Eye (tissue), 1 donor: ENCODE data around the gene MRPS34.
"Not testable (repeated sequence)": the region's sequence is repeated elsewhere in the genome, so short reads cannot be mapped to it uniquely, and the experiment has no call there.

Experiments
- DNase-seq: peaks from one replicate; pipeline ENCODE4 v3.0.0-alpha.2; 2015

The MRPS34 gene

DNA sequence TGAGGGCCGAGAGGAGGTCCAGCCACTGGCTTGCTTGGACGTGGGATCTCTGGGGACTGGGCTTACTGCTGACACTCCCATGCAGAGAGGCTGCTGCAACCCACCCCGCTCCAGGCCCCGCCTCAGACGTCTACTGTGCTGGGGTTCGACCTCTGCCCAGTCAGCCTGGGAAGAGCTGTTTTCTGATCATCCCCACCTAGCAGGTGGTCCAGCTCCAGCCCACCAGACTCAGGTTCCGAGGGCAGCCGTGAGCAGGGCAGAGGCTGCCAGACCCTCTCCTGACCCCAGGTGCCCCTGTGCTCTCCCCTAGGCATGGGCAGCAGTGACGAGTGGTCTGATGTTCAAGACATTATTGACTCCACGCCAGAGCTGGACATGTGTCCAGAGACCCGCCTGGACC, 25.0 kb downstream of the MRPS34 start:
- DNase-seq = no peak

DNA sequence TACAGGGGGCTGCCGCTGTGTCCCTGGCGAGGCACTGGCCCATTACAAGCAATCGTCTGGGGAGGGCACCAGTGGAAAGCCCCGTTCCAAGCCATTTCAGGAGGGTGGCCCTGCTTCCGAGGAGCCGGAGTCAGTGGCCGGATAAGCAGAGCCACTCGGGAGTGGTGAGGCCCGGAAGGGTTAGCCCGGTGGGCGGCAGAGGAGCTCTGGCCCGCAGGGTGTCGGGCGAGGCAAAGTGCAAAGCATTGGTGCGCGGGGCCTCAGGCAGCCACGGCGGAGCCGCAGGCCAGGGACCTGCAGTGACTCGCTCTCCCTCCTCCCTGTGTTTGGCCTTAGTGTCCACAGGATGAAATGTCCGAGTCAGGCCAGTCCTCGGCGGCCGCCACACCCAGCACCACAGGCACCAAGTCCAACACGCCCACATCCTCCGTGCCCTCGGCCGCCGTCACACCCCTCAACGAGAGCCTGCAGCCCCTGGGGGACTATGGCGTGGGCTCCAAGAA, 26.2 kb downstream of the MRPS34 start:
- DNase-seq = no peak

DNA sequence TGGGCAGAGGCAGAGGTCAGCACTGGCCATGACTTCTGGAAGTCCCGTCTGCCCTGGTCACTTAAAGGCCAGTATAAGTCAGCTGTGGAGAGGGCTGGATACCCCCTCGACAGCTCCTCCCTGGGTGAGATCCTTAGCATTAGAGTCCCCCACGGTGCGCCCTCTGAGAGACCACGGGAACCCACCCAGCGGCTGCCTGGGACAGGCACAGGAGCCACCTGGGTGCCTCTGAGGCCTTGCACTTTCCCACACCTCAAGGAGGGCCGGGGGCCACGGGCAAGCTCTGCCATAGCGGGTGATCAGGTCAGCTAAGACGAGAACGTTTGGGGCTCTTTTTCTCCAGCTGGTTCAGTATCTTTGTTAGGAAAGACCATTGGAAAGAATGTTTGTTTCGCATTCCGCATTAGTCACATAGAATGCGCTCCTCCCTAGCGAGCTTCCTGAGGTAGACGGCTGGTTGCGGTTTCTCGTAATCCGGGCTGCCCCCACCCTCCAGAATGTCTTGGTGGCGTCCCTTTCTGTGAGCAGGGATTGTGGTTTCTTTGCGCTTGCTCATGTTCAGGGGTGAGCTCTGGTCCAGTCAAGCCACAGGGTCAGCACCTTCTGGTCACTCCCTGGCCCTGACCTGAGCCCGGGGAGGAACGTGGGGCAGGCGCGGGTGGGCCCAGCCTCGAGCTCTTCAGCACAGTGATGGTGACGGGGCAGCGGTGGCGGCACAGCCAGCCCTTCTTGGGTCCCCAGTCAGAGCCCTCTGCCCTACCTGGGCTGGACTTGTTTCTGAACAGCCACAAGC, 26.8 kb downstream of the MRPS34 start:
- DNase-seq = no peak

DNA sequence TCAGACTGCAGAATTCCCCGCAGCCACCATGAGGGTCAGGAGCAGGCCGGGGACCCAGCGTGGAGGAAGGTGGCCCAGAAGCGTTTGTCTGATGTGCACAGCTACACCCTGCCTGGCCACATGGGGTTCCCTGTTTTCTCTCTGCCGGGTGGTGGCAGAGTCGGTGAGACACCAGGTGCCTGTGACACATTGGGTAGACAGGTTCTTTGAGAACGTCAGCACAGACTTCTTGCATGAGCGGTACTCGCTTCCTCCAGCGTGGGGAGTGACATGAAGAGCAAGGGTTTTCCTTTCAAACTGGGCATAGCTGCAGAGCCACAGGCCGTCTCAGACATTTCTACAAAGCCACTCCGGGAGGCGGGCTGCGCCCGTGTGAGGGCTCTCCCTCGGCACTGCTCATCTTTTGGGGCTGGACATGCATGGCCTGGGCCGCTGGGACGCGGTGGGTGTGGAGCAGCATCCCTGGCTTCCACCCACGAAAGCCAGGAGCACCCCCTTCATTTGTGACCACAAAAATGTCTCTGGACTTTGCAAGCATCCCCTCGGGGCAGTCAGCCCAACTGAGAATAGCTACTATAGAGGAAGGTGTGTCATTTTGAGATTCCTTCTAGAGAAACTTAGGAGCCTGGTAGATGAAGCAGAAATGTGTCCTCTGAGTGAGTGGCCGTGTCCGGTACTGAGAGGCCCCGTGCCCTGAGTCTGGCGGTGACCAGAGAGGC, 27.6 kb downstream of the MRPS34 start:
- no peak for DNase-seq

DNA sequence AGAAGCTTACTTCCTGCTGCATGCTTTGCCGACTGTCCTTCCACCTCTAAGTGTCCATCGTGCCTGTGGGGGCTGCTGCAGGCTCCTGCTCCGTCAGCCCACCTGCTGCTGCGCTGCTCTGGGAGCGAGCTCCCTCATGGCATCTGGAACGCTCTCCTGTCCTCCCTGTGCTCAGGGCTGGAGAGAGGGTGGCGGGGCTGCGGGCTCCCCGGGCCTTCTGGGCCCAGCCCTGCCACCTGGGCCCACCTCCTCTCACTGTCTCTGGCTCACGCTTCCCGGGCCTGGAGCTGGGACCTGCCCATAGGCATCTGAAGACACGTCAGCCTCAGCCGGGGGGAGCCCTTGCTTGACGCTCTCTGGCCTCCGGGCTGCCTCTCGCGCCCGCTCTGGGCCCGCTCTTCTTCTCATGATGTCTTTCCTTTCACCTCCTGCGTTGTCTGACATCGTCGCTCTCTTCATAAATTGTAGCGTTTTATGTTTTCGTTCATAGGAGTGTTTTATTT, 28.5 kb downstream of the MRPS34 start:
- DNase-seq = no peak

DNA sequence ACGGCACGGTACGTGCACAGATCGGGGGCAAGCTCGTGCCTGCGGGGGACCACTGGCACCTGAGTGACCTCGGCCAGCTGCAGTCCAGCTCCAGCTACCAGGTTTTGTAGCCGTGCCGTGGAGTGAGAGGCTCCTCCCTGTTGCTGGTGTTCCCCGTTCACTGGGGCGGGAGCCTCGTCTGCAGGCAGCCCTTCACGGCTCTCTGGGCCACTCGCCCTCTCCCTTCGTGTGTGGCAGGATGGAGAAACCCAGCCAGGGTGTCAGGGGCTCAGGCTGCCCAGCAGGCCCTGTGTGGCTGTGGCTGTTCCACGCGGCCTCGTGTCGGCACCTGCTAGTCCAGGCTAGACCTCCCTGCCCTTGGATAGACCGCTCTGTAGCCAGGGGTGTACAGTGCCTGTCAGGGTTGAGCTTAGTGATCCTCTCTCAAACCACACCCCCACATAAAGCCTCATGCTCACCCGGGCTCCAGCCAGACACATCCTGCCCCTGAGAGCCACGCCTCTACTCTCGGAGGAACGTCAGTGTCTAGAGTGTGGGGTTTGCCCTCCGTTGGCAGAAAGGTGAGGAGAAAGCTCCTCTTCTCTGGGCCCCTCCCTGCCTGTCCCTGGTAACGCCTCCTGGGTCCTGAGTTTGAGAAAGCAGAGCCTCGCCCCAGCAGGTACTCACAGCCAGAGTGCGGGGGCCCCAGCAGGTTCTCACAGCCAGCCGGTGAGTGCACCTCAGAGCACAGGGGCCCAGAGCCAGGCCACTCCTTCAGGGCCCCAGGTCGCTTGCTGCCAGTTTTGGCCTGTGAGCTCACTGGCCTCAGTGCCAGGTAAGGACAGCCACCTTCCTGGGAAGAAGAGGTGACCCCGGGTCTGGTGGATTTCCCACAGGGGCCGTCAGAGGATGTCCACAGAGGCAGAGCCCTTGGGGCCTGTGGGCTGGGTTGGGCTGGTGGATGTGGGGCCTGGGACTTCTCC, 29.3 kb downstream of the MRPS34 start:
- DNase-seq = no peak

DNA sequence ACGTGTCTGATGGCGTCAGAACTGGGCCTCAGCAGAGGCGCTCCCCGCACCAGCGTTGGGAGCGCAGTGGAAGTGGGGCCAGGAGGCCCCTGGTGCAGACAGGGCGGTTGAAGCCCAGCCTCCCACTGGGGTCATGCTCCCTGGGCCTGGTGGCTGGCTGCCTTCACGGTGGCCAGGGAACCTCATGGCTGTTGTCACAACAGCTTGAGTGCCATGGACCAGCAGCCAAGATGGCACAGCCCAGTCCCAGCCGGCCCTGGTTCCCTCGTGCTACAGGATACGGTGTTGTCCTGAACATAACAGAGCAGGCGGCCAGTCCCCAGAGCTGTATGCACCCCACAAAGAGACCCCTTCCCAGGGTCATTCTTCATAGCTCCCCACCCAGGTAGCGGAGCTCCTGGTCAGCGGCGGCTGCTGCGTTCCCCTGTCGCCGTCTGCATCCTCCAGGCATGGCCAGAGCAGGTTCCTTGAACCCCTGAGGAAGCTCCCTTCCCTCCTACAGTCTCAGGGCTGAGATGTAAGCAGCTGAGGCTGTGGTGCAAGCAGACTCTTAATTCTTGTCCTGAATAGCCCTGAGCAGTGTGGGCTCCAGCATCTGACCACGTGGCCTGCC, 31.3 kb downstream of the MRPS34 start:
- DNase-seq = no peak

DNA sequence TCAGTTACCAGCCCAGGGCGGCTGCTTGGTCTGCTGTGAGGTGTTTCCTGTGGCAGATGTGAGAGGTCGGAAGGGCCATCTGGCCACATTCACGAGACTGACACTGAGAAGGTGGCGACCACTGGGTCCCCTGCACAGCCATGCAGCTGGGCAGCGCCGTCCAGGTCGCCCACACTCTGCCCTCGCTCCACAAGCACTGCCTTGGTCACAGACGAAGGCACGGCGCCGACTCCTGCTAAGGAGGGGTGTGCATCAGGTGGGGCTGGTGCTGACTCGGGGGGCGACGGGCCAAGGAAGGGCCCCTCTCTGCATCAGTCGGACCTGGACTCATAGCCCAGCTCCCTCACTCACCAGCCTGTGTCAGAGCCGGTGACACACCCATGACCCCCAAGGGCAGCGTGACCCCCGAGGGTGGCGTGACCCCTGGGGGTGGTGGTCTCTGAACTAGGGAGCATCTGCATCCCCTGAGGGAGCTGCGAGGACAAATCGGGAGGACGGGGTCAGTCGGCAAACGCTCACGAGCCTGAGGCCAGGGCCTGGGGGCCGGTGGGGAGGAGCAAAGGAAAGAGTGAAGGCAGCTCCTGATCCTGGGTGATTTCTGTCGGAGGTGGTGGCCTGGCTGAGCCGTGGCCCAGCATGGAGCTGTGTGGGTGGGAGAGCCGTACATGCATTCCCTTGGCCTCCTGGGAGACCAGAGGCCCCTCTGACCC, 32.0 kb downstream of the MRPS34 start:
- no peak for DNase-seq

DNA sequence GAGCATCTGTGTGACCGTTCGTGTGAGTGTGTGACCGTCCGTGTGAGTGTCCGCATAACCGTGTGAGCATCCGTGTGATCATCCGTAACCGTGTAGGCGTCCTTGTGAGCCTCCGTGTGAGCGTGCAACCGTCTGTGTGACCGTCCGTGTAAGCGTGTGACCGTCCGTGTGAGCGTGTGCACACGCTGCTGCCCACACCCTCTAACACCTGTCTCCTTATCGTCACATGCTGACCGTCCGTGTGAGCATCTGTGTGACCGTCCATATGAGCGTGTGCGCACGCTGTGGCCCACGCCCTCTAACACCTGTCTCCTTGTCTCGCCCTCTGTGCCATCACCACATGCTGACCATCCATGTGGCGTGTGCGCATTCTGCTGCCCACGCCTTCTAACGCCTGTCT, 32.7 kb downstream of the MRPS34 start:
- no peak for DNase-seq

DNA sequence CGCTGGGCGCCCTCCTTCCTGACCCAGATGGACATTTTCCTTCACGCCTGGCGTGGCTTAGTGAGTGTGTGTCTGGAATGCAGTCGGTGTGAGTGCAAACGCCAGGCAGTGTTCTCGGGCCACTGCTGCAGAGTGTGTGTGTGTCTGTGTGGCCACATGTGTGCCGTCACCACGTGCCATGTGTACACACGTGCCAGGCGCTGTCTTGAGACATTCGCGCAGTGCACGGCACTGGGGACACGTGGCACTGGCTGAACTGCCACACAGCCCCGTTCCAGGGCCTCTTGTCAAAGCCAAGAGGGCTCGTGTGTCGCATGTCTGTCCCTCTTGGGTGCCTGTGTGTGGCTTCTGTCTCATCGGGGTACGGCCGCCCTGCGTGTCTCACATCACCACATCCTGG, 38.1 kb downstream of the MRPS34 start:
- DNase-seq = no peak

DNA sequence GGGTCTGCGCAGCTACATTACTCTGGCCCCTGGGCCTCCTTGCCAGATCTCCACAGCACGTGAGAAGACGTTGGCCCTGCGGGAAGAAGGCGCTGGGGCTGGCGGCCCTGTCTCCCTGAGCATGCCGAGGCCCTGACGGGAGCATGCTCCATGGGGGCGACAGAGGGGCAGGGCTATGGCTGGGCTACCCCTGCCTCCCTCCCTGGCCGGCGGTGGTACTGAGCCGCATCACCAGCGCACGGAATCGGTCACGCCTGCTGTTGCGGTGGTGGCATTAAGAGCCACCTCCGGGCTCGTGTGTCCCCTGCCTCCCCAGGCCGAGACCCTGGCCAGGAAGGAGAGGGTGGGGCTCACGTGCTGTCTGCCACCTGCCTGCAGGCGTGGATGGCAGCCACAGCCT, 38.8 kb downstream of the MRPS34 start:
- DNase-seq = no peak

DNA sequence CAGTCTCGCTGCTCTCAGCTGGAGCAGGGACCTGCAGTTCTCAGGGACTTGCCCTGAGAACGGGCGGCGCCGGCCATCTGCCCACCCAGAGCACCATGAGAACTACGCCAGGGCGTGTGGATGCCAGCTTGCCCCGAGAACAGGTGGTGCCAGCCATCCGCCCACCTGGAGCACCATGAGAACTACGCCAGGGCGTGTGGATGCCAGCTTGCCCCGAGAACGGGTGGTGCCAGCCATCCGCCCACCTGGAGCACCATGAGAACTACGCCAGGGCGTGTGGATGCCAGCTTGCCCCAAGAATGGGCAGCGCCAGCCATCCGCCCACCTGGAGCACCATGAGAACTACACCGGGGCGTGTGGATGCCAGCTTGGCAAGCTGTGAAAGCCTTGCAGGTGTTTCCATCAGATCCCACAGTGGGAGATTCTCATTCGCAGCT, 40.4 kb downstream of the MRPS34 start:
- DNase-seq = not testable (repeated sequence)

DNA sequence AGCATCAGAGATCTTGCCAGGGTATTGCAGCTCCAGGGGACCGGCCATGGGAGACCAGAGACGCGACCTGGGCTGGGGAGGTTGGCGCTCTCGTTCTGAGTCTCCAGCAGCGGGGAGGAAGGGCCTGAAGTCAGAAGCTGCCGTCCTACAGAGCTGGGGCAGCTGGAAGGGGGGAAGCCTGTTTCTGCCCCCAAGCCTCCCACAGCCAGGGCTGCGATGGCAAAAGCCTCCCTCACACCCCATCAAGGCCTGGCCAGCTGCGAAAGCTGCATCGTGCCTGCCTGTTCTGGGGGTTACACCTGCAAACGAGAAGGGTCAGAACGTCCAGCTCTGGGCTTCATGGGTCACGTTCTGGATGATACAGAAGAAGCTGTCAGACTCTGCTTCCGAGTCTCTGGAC, 40.9 kb downstream of the MRPS34 start:
- DNase-seq = no peak

DNA sequence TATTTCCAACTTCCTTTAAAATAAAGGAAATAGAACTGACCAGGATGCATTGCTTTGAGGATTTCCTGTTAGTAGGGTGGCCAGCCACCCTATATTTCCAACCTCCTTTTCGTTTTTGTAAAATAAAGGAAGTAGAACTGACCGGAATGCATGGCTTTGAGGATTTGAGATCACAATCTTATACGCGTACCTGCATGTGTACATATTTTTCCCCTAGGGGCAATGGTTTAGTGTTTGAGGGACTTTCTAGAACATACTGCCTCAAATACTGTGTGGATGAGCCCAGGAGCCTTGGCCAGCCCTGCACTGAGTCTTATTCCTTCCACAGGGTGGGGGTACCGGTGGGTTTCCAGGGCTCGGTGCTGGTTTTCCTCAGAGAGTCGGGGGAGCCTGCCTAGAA, 41.3 kb downstream of the MRPS34 start:
- no peak for DNase-seq

DNA sequence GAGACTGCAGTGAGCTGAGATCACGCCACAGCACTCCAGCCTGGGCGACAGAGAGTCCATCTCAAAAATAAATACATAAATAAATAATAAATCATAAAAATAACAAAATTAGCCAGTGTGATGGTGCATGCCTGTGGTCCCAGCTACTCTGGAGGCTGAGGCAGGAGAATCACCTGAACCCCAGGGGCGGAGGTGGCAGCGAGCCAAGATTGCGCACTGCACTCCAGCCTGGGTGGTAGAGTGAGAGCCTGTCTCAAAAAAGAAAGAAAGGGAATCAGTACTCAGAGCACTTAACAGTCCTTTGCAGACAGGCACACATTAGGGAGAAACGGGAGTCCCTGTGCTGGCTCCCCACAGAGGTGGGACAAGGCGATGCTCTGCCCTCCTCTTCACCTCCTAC, 41.9 kb downstream of the MRPS34 start:
- no peak for DNase-seq

DNA sequence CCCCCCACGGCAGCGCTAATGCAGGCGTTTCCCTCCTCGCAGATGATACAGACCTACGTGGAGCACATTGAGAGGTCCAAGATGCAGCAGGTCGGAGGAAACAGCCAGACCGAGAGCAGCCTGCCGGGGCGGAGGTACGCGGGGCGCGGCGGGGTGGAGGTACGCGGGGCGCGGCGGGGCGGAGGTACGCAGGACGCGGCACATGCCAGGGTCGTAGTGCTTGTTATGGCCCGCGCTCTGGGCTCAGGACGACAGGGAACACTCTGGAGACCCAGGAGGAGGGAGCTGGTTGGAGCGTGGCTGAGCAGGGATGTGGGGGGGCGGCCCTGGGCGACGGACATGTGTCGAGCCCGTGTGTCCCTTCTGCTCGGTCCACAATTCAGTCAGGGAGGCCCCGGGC, 43.5 kb downstream of the MRPS34 start:
- no peak for DNase-seq

DNA sequence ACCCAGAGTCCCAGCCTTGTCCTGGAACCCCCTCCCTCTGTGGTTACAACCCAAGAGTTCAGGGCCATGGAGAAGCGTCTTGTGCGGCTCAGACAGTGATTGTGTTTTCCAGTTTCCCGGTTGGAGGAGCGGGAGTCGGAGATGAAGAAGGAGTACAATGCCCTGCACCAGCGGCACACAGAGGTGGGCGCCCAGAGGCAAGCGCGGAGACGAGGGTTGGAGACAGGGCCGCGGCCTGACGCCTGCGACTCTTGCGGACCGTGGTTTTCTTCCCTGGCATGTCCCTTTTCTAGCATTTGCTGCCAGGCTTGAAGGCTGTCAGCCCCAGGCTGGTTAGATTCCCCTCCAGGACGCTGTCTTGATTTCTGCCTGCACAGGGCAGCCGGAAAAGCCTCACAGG, 43.9 kb downstream of the MRPS34 start:
- no peak for DNase-seq

DNA sequence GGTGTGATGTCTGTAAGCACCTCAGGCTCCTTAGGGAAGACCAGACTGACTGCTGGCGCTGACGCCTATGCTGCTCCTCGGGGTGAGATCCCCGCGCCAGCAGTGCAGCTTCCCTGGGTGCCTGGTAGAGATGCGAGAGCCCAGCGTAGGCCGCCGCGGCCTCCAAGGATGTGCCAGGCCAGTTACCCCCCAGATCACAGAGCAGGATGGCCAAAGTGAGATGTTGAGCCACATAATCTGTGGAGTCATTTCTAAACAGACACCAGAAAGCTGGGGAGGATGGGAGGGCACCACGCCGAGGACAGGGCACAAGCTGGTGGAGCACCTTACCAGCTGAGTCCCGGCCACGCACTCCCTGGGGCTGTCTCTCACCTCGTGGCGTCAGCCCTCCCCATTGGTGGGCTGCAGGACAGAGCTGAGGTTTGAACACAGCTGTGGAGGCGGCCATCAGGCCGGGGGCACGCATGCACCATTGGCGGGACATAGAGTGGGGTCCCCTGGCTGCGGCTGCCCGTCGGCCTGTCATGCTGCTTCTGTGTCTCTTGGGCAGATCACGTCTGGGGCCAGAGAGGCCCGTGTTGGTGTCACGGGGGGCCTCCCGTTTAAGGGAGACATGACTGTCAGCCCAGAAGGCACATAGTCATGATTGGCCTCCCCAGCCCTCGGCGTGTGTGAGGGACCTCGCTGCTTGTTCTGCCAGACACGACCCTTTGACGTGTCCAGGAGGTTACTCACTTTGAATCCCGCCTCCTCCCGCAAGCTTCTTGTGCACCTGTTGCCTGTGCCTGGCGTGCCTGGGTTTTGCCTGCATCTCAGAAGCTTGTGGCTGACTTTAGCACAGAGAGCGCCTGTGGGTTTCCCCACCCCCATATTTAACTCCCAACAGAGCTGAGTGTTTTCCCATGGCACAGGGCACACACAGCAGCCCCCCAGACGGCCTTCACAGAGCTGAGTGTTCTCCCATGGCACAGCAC, 45.0 kb downstream of the MRPS34 start:
- no peak for DNase-seq

DNA sequence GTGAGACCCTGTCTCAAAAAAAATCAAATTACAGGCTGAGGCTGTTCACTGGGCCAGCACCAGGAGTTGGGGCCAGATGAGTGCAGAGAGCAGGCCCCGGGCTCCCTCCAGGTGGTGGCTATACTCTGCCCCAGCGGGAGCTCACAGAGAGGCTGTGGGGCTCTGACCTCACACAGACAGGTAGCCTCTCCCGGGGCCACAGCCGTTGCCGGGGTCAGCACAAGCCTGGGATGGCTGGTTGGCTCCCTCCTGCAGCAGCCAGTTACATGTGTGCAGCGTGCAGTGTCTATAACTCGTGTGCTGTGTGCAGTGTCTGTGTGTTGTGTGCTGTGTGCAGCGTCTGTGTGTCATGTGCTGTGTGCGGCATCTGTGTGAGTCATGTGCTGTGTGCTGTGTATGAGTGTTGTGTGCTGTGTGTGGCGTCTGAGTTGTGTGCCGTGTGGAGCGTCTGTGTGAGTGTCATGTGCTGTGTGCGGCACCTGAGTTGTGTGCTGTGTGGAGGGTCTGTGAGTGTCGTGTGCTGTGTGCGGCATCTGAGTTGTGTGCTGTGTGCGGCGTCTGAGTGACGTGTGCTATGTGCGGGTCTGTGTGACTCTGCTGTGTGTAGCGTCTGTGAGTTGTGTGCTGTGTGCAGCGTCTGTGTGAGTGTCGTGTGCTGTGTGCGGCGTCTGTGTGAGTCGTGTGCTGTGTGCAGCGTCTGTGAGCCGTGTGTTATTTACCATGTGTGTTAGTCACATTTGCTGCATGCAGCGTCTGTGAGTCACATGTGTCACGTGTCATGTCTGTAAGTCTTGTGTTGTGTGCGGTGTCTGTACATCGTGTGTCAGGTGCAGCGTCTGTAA, 46.1 kb downstream of the MRPS34 start:
- no peak for DNase-seq

DNA sequence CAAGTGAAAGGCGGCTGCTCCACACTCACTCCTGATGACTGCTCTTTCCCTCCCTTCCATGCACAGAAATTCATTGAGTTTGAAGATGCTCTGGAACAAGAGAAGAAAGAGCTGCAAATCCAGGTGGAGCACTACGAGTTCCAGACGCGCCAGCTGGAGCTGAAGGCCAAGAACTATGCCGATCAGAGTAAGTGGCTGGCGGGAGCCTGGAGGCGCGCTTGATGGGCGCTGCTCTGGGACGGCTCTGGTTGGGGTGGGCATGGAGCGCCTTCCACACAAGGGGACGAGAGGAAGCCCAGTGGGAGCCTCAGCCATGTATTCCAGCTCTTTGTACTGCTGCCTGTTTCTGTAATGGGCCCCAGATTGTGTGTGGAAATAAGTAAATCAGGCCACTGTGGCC, 48.4 kb downstream of the MRPS34 start:
- DNase-seq = no peak
